DMS 273 (cell line): ENCODE data around the gene MYCBPAP.

Experiments
- DNase-seq: peaks from one replicate; lab custom pipeline; 2025; ENCODE audit not compliant: unreplicated experiment; lab: John Stamatoyannopoulos, UW

The MYCBPAP gene, protein sequence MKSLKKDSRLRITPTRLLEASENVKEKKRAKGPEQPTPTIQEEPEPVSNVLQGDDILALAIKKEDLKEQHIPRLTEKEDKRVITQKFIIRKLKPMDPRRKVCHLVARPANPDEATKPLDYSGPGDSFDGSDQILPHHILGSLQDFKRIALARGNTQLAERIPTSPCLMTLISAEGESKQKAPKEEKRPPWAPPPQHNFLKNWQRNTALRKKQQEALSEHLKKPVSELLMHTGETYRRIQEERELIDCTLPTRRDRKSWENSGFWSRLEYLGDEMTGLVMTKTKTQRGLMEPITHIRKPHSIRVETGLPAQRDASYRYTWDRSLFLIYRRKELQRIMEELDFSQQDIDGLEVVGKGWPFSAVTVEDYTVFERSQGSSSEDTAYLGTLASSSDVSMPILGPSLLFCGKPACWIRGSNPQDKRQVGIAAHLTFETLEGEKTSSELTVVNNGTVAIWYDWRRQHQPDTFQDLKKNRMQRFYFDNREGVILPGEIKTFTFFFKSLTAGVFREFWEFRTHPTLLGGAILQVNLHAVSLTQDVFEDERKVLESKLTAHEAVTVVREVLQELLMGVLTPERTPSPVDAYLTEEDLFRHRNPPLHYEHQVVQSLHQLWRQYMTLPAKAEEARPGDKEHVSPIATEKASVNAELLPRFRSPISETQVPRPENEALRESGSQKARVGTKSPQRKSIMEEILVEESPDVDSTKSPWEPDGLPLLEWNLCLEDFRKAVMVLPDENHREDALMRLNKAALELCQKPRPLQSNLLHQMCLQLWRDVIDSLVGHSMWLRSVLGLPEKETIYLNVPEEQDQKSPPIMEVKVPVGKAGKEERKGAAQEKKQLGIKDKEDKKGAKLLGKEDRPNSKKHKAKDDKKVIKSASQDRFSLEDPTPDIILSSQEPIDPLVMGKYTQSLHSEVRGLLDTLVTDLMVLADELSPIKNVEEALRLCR

DNA sequence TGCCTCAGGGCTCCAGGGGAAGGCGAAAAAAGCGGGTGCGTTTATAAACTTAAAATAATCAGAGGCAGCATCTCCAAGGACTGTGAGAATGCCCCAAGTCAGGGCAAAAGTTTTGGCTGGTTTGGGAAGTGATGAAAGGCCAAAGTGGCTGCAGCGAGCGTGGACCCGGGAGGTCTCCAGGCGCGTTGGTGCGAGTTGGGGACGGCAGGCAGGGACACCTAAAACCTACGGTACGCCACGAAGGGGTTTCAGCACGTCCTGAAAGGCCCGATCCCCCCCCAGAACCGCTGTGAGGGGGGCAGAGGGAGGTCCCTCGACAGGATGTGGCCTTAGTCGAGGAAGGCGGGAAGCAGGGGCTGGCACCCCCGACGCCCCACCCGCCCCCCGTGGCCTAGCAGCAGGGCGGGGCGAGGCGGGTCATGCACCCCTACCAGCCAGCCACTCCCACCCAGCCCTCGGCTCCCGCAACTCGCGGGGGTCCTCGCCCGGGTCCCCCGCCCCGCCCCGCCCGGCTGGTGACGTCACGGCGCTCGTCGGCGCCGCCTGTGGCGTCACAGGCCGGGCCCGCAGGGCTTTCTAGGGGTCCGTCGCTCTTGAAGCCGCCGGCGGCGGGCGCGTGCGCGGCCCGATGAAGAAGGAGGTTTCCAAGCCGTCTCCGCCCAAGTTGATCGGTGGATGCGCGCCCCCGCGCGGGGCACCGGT is at the start of gene MYCBPAP:
TSS of gene MYCBPAP (plus strand) at position 569 of the 702 bp plus-strand sequence. CDS start 236 bp downstream, outside the sequence.
- peak; percentile 81 for DNase-seq

GRCh38 chr17:50458701-50459676 is 49.2 kb upstream of the MYCBPAP start:
- DNase-seq: no peak

DNA sequence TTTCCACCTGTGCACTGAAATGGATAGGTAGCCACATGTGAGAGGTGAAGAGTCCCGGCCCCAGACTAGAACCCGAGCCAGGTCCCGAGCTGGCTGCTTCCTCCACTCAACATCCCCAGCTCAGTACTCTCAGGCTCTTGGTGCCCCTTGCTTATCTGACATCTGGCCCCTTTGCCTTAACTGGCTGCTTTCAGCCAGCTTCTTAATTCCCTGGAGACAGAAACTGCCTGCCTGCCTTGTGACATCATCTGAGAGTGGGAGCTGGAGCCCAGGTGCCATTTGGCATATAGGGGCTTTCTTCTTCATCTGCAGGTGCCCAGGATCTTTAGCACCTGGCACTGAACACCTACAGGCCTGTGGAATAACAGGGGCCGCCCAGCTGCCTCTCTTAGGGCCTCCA is 48.5 kb upstream of the MYCBPAP start:
- peak; percentile 84 for DNase-seq

GRCh38 chr17:50460831-50461526 is 47.3 kb upstream of the MYCBPAP start:
- DNase-seq: no peak

DNA sequence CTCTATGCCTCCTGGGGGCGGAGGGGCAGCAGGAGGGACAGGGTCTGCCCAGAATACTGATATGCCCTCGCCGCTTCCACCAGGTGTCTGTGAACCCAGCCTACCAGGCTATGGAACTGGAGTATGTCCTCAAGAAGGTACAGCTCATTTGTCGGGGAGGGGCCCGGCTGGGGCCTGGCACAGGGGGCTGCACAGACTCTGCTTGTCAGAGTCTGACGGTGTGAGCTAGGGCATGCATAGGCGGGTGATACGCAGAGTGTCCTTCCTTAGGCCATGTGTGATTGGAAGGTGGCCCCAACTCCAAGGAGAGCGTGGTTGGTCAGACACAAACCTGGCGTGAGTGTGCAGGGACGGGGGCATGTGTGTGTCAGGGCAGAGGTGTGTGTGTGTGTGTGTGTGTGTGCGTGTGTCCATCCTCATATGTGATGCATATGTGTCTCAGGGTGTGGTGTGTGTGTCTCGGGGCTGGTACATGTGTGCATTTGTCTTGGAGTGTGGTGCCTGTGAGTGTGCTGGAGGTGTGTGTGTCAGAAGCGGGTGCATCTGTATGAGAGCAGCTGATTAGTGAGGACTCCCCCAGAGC is 46.6 kb upstream of the MYCBPAP start:
- no peak for DNase-seq

DNA sequence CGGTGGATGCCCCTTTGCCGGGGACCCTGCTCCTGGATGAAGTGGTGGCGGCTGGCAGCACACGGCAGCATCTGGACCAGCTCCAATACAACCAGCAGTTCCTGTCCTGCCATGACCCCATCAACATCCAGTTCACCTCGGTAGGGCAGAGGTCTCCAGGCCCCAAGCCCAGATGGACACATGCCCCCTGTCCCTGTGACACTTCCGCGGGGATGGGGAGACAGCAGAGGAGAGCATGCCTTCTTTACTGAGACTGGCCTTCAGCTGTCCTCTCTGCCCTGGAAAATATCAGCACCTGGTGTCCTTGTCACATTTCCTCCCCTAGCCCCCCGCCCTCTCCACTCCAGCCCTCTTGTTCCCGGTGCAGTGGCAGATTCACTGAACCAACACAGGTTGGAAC is 45.8 kb upstream of the MYCBPAP start:
- DNase-seq: no peak

DNA sequence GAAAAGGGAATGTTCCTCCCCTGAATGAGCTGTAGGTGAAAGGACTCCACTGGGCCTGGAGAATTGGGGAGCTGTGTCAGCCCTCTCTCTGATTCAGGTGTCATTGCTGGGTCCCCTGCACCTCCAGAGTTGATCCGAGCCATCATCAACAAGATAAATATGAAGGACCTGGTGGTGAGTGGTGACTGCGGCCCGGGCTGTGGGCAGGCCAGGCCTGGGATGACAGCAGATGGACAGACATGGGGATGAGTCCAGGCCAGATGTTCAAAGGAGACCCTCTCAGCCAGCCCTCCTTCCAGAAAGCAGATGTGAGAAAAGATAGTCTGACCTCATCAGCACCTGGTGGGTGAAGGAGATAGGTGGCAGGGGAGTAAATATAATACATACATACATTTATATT is 44.1 kb upstream of the MYCBPAP start:
- DNase-seq: no peak

DNA sequence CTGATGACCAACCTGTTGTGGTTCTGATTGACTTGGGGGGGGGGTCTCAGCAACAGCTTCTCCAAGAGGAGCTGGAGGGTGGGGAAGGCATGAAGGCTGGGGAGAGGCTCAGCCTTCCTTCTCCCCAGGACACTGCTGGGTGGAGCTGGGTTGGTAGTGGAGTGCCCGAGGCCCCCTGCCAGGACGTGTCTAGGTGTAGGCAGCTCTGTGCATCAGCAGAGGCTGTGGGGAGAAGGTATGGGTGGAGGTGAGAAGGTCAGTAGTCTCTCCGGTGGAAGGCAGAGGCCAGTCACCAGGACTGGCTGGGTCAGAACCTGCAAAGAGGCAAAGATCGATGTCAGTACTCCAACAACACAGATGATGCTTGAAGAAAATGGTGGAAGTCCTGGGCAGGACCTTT is 43.5 kb upstream of the MYCBPAP start:
- DNase-seq: no peak

DNA sequence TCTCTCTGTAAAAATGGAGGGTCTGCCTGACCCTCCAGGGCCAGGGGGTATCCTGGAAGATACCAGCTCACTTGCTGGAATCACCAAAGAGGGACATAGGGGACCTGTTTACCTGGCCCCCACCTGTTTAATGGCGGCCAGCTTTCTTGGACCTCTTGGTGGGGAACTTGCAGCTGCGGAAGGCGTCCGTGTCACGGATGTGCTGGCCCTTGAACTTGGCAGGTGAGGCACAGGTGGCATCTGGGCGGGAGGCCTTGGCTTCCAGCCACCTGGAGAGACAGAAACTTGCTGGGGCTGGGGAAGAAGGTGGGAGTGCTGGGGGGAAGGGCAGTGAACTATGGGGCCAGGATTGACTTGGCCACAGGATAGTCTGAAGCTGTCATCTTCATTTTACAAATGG is 43.1 kb upstream of the MYCBPAP start:
- DNase-seq: no peak

GRCh38 chr17:50465635-50466034 is 42.6 kb upstream of the MYCBPAP start:
- DNase-seq: no peak

- DNase-seq: peak; percentile 38
These were observed 41.7 kb upstream of the MYCBPAP start for GRCh38 chr17:50466371-50467113.

- DNase-seq: no peak
These were observed 41.0 kb upstream of the MYCBPAP start for GRCh38 chr17:50467114-50467854.

GRCh38 chr17:50467855-50468303 is 40.4 kb upstream of the MYCBPAP start:
- no peak for DNase-seq

- no peak for DNase-seq
These were observed 39.7 kb upstream of the MYCBPAP start, which contains the start of gene CHAD for GRCh38 chr17:50468304-50469207. TSS of gene CHAD (minus strand) at chr17:50468880. CDS start at chr17:50468813, 67 bp downstream.

GRCh38 chr17:50469208-50469605 is 39.0 kb upstream of the MYCBPAP start:
- DNase-seq: no peak

GRCh38 chr17:50469671-50470305 is 38.5 kb upstream of the MYCBPAP start:
- DNase-seq: no peak
